GM12878 (cell line): ENCODE results near the gene LIPA. TPM values are rescaled to one million over a fixed set of nuclear protein-coding genes. Genes with fewer than 3 reads are reported as not detected.

Experiments used
- ATAC-seq: fragments of 200-7000 bp; cut with Tn5 transposase; 3 replicates; pipeline ENCODE4 v1.9.1; 2020; ENCODE audit warnings: mild to moderate bottlenecking, moderate library complexity
- BruUV-seq: library from RNA; stranded (reverse); fragments of 400-500 nt; replicated peaks from 2 replicates; lab custom pipeline; 2021; lab: Mats Ljungman, UMichigan
- CTCF ChIA-PET: fragments of 300-600 bp; sonication (Branson Sonifier 250); formaldehyde crosslinking; extraction: SDS; loops from one replicate; lab custom pipeline; 2021; ENCODE audit warnings: inconsistent platforms; lab: Yijun Ruan, JAX
- POLR2A ChIA-PET: fragments of 350-600 bp; formaldehyde crosslinking; extraction: SDS; loops from one replicate; lab custom pipeline; 2021; ENCODE audit warnings: inconsistent platforms; lab: Charles Lee
- RAD21 ChIA-PET: fragments of 300-600 bp; sonication (Branson Sonifier 250); formaldehyde crosslinking; loops from one replicate; lab custom pipeline; 2023; ENCODE audit warnings: antibody characterized with exemption; ENCODE audit not compliant: unreplicated experiment; lab: Charles Lee
- SMC1A ChIA-PET: fragments of 300-600 bp; sonication (Branson Sonifier 250); formaldehyde crosslinking; loops from one replicate; lab custom pipeline; 2023; ENCODE audit not compliant: unreplicated experiment, uncharacterized antibody; lab: Charles Lee
- DNase-seq: peaks from one replicate; pipeline ENCODE4 v3.0.0-alpha.2; 2011; ENCODE audit warnings: low read depth, low spot score
- FAIRE-seq: peaks from 3 replicates; lab custom pipeline; 2011; peaks lifted over from hg19 to GRCh38; lab: Jason Lieb, UNC
- H2AFZ ChIP-seq: 2 replicates; pipeline ENCODE4 v1.6.0; 2011; ENCODE audit warnings: low read depth, low read length, control low read depth; ENCODE audit not compliant: control insufficient read depth
- H3K27ac ChIP-seq: 2 replicates; pipeline ENCODE4 v1.5.1; 2011; ENCODE audit warnings: control low read depth; ENCODE audit not compliant: control insufficient read depth, insufficient read depth
- H3K27me3 ChIP-seq, 2 experiments: replicated peaks in 1 of 2; 2 replicates each; pipeline versions ENCODE4 v1.6.0 to v1.6.1; 2011; ENCODE audit warnings: low read length in 1 of 2; ENCODE audit not compliant: control insufficient read depth in 2 of 2, insufficient read depth in 2 of 2
- H3K36me3 ChIP-seq, 2 experiments: 2 replicates each; pipeline ENCODE4 v1.5.1; 2011; ENCODE audit warnings: low read length in 1 of 2; ENCODE audit not compliant: control insufficient read depth in 2 of 2, insufficient read depth in 2 of 2
- H3K4me1 ChIP-seq: 2 replicates; pipeline ENCODE4 v1.6.1; 2011; ENCODE audit warnings: mild to moderate bottlenecking, low read length, moderate library complexity, mixed read lengths; ENCODE audit not compliant: control insufficient read depth, insufficient read depth
- H3K4me2 ChIP-seq: 2 replicates; pipeline ENCODE4 v1.6.0; 2011; ENCODE audit warnings: control low read depth; ENCODE audit not compliant: control insufficient read depth, insufficient read depth
- H3K4me3 ChIP-seq: fragments of 200-600 bp; sonication (generic); 2 replicates; pipeline ENCODE4 v1.5.1; 2016
- H3K79me2 ChIP-seq: 2 replicates; pipeline ENCODE4 v1.6.0; 2011; ENCODE audit warnings: low read length; ENCODE audit not compliant: control insufficient read depth, insufficient read depth
- H3K9ac ChIP-seq: 2 replicates; pipeline ENCODE4 v1.8.0; 2011; ENCODE audit warnings: low read length, control low read depth, mixed read lengths; ENCODE audit not compliant: control insufficient read depth, insufficient read depth
- H3K9me3 ChIP-seq: replicated peaks from 3 replicates; pipeline ENCODE4 v1.5.1; 2011; ENCODE audit warnings: mild to moderate bottlenecking, low read length; ENCODE audit not compliant: control insufficient read depth, insufficient read depth
- H4K20me1 ChIP-seq: 2 replicates; pipeline ENCODE4 v1.6.0; 2011; ENCODE audit not compliant: control insufficient read depth, insufficient read depth
- CHD2 ChIP-seq: IDR thresholded peaks from 2 replicates; pipeline ENCODE4 v1.6.1; 2011; ENCODE audit warnings: low read depth, low read length, improper control_type of control experiment, borderline replicate concordance
- ESRRA ChIP-seq: IDR thresholded peaks from 2 replicates; pipeline ENCODE4 v1.6.1; 2012; ENCODE audit warnings: mild to moderate bottlenecking, low read length, improper control_type of control experiment
- MTA3 ChIP-seq: IDR thresholded peaks from 2 replicates; pipeline ENCODE4 v1.6.1; 2012; ENCODE audit warnings: low read length, inconsistent platforms, borderline replicate concordance
- RELA ChIP-seq: fragments of 450-650 bp; IDR thresholded peaks from 2 replicates; pipeline ENCODE4 v1.8.0; 2014; ENCODE audit warnings: borderline replicate concordance; ENCODE audit not compliant: partially characterized antibody
- TCF12 ChIP-seq: IDR thresholded peaks from 2 replicates; pipeline ENCODE4 v1.6.1; 2011; ENCODE audit warnings: low read depth, mild to moderate bottlenecking, low read length
- WRNIP1 ChIP-seq: IDR thresholded peaks from 2 replicates; pipeline ENCODE4 v1.6.1; 2011; ENCODE audit warnings: low read depth, low read length, improper control_type of control experiment, borderline replicate concordance
- ZNF384 ChIP-seq: IDR thresholded peaks from 2 replicates; pipeline ENCODE4 v1.6.1; 2012; ENCODE audit warnings: low read depth, mild to moderate bottlenecking, low read length, improper control_type of control experiment, borderline replicate concordance
- WGBS: methylation state at CpG from one replicate; pipeline ENCODE4 v1.1.6; 2016; ENCODE audit warnings: low lambda C conversion rate; ENCODE audit not compliant: insufficient replicate concordance, insufficient coverage; ENCODE audit errors: missing lambda C conversion rate; 5-methylcytosine and 5-hydroxymethylcytosine counted together
- in situ Hi-C: fragments of 300-500 bp; cut with MboI; formaldehyde crosslinking; loops from 9 replicates; pipeline ENCODE4 v1.14.3; 2018; ENCODE audit warnings: mixed read lengths
- intact Hi-C: fragments of 100-400 bp; cut with micrococcal nuclease; formaldehyde crosslinking; loops from one replicate; pipeline ENCODE4 v1.14.2; 2022; ENCODE audit not compliant: unreplicated experiment
- polyA plus RNA-seq, 11 experiments: library from polyadenylated mRNA; depleted of rRNA in 4 of 11; unstranded in 6 of 11; stranded (reverse) in 5 of 11; fragments of >200 nt; fragmentation: Nextera tagmentation in 4 of 11; fragmentation: Illumina TruSeq in 1 of 11; extraction: Ambion mirVana in 4 of 11; extraction: Trizol in 1 of 11; gene quantifications; 1 replicate in 1 of 11; 2 replicates in 10 of 11; pipeline versions ENCODE4 v1.2.1 to v1.2.3, GENCODE V29; 2011 to 2016; ENCODE audit warnings: inconsistent platforms in 2 of 11, missing spikeins in 2 of 11, low read depth in 1 of 11
- total RNA-seq, 4 experiments: library from RNA; depleted of rRNA in 3 of 4; stranded (reverse); fragments of >200 nt in 3 of 4; fragmentation: Illumina TruSeq in 1 of 4; extraction: Trizol in 1 of 4; gene quantifications; 2 replicates each; pipeline versions ENCODE4 v1.2.1 to v1.2.3, GENCODE V29; 2013 to 2021

Gene LIPA
- total and polyA plus RNA-seq, 10 of the 15 experiments (the other 5 are each of a cell fraction or from before 2014, with no cell fraction given): 31.1 to 50.3 (median 39.5) TPM

DNA sequence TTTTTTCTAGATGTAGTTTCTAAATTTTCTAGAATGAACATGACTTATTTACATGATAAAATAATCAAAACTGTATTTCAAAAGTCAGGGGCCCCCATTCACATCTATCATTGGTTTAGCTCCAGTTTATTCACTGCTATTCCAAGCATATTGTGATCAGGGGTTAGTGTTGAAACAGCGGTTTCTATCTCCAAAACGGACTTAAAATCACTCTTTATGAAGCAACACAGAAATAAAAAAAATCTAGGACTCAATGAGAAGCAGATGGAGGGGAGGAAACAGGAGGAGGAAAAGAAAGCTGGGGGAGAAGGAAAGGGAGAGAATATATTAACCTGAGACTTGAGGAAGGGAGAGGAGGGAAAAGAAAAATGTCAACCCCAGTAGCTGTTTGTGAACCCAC, 29.7 kb downstream of the LIPA start:
- no peak for DNase-seq
- no peak overlapping the region for H2AFZ ChIP-seq
- CTCF ChIA-PET: interaction anchor here (0.5 to 1.2 kb wide), 6 partner anchors 9 to 386 kb away, joined by 3 to 4 read pairs (median 3); no protein-coding TSS in a partner anchor
- TF ChIP-seq CHD2: no peak
- TF ChIP-seq MTA3: no peak
- TF ChIP-seq WRNIP1: no peak
- no peak for TF ChIP-seq ZNF384
- no peak for TF ChIP-seq ESRRA
- no peak for TF ChIP-seq TCF12
- no peak for TF ChIP-seq RELA
- SMC1A ChIA-PET: interaction anchor here (0.8 to 0.9 kb wide), 3 partner anchors 9 to 16 kb away, joined by 3 read pairs; no protein-coding TSS in a partner anchor
- no peak overlapping the region for H3K4me3 ChIP-seq
- H3K36me3 ChIP-seq: peaks cover 0 to 4% of the 10 kb centered on the region in 2 experiments; a peak in 1 of 4 replicates
- no peak for ATAC-seq
- H4K20me1 ChIP-seq: no peaks in the 10 kb centered on the region
- FAIRE-seq: no peak
- H3K9me3 ChIP-seq: no peaks in the 10 kb centered on the region; the same call in 2 of the 3 replicates
- H3K27me3 ChIP-seq: no peaks in the 10 kb centered on the region
- RAD21 ChIA-PET: interaction anchor here (1.0 kb wide), 1 partner anchor 20 kb away, joined by 3 read pairs; no protein-coding TSS in a partner anchor
- intact Hi-C loops: no loop called here
- H3K27ac ChIP-seq: no peak overlapping the region
- 86% methylated on average over 2 of the region's 2 CpGs for WGBS
- H3K9ac ChIP-seq: no peak overlapping the region
- in situ Hi-C loops: no loop called here
- peaks cover 3% of the 10 kb centered on the region; the same call in 1 of the 2 replicates for H3K4me1 ChIP-seq
- POLR2A ChIA-PET: no interaction called here
- no peaks in the 10 kb centered on the region for H3K79me2 ChIP-seq
- BruUV-seq: no TSS peak
- no peak overlapping the region for H3K4me2 ChIP-seq
